Left lung (tissue), 10 donors: ENCODE data around the gene NUDT7. TPM values are rescaled to one million over a fixed set of nuclear protein-coding genes. Genes with fewer than 3 reads are reported as not detected.

Source experiments
- ATAC-seq: fragments of 200-7000 bp; cut with Tn5 transposase; one replicate; pipeline ENCODE4 v1.9.1; 2020; ENCODE audit warnings: moderate library complexity
- DNase-seq, 4 donors: peaks; one replicate each; pipeline ENCODE4 v3.0.0-alpha.2; 2013 to 2020
- H3K27ac ChIP-seq, 2 donors: fragments of 200-600 bp; sonication (generic) in 1 of 2; one replicate each; pipeline versions ENCODE4 v1.5.0 to v1.8.0; 2020 to 2021
- H3K27me3 ChIP-seq, 2 donors: fragments of 200-600 bp; sonication (generic) in 1 of 2; one replicate each; pipeline versions ENCODE4 v1.5.0 to v1.8.0; 2020 to 2021
- H3K36me3 ChIP-seq, 2 donors: fragments of 200-600 bp; sonication (generic) in 1 of 2; one replicate each; pipeline versions ENCODE4 v1.5.0 to v1.8.0; 2020 to 2021
- H3K4me1 ChIP-seq, 2 donors: fragments of 200-600 bp; one replicate each; pipeline ENCODE4 v1.8.0; 2021
- H3K4me3 ChIP-seq, 2 donors: fragments of 200-600 bp; sonication (generic) in 1 of 2; one replicate each; pipeline versions ENCODE4 v1.5.0 to v1.8.0; 2020 to 2021; ENCODE audit warnings: mild to moderate bottlenecking in 1 of 2
- H3K9me3 ChIP-seq, 2 donors: fragments of 200-600 bp; sonication (generic) in 1 of 2; one replicate each; pipeline versions ENCODE4 v1.5.0 to v1.8.0; 2020 to 2021
- intact Hi-C, 2 donors: fragments of 100-400 bp; cut with DNase I; formaldehyde crosslinking; loops; one replicate each; pipeline versions ENCODE4 v1.11.2 to v1.14.2; 2022
- polyA plus RNA-seq, 6 donors: library from polyadenylated mRNA; unstranded; fragments of 120-200 nt; gene quantifications; one replicate each; pipeline ENCODE4 v1.2.1, GENCODE V29; 2013; ENCODE audit not compliant: insufficient read length in 6 of 6
- total RNA-seq, 2 donors: library from RNA; stranded (reverse); fragmentation: NEBNext Ultra II Directional; extraction: Animal tissue kit (Norgen Biotek cat#: 25700); gene quantifications; one replicate each; pipeline ENCODE4 v1.2.1, GENCODE V29; 2021
- TF ChIP-seq, protein P1 (sequence below), 2 donors: fragments of 200-600 bp; sonication (generic) in 1 of 2; IDR thresholded peaks; one replicate each; pipeline versions ENCODE4 v1.5.0 to v1.8.0; 2021; ENCODE audit warnings: antibody characterized with exemption in 2 of 2
- donor health status: DM: no; HTN: yes; CAD: no.
- donor health status: DM: no; HTN: no; CAD: no.

The NUDT7 gene
- total and polyA plus RNA-seq, 8 donors = 6.4 to 14.0 (median 11.4) TPM

DNA sequence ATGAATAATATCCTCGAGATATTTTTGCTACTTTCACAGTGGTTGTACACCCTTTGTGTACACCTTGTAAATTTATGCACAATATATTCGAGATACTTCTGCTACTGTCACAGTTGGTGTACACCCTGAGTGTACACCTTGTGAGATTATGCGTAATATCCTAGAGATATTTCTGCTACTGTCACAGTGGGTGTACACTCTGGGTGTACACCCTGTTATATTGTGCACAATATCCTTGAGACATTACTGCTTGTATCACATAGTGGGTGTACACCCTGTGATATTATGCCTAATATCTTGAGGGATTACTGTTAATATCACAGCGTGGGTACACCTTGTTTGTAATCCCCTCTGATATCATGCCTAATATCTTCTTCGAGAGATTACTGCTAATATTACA, 7.2 kb upstream of the NUDT7 start:
- TF ChIP-seq, protein P1, sequence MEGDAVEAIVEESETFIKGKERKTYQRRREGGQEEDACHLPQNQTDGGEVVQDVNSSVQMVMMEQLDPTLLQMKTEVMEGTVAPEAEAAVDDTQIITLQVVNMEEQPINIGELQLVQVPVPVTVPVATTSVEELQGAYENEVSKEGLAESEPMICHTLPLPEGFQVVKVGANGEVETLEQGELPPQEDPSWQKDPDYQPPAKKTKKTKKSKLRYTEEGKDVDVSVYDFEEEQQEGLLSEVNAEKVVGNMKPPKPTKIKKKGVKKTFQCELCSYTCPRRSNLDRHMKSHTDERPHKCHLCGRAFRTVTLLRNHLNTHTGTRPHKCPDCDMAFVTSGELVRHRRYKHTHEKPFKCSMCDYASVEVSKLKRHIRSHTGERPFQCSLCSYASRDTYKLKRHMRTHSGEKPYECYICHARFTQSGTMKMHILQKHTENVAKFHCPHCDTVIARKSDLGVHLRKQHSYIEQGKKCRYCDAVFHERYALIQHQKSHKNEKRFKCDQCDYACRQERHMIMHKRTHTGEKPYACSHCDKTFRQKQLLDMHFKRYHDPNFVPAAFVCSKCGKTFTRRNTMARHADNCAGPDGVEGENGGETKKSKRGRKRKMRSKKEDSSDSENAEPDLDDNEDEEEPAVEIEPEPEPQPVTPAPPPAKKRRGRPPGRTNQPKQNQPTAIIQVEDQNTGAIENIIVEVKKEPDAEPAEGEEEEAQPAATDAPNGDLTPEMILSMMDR (IDR thresholded peaks at IDR 0.05) = no peak
- no peak overlapping the region for H3K27ac ChIP-seq
- no peaks in the 10 kb centered on the region for H3K4me1 ChIP-seq
- no peaks in the 10 kb centered on the region for H3K36me3 ChIP-seq
- no peaks in the 10 kb centered on the region for H3K27me3 ChIP-seq
- ATAC-seq = no peak
- intact Hi-C loops = no loop called here
- H3K4me3 ChIP-seq = no peak overlapping the region
- peaks cover 0 to 7% of the 10 kb centered on the region in 2 donors for H3K9me3 ChIP-seq
- no peak for DNase-seq

DNA sequence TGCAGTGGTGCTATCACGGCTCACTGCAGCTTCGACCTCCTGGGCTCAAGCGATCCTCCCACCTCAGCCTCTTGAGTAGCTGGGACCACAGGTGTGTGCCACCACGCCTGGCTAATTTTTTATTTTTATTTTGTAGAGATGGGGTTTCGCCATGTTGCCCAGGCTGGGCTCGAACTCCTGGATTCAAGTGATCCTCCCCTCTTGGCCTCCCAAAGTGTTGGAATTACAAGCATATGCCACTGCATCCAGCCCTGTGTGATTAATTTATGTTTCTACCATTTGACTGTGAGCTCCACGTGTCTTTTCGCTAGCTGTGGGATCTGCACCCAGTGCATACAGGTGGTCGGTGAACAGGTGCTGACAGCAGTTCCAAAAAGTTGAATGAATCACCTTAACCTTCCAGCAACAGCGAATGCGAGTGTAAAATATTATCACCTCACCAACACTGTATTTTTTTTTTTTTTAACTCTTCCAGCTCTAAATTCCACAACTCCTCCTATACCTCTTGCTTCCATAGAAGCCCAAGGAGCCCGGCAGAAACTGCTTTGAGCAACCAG, 484 bp upstream of the NUDT7 start:
- H3K4me1 ChIP-seq = peaks cover 0 to 12% of the 10 kb centered on the region in 2 donors
- no peak for DNase-seq
- H3K9me3 ChIP-seq = no peaks in the 10 kb centered on the region
- H3K36me3 ChIP-seq = no peaks in the 10 kb centered on the region
- TF ChIP-seq, protein P1 (IDR thresholded peaks at IDR 0.05) = no peak
- H3K27me3 ChIP-seq = no peaks in the 10 kb centered on the region
- no peak overlapping the region for H3K27ac ChIP-seq
- peak overlapping the region in 1 of 2 donors; percentile 59 for H3K4me3 ChIP-seq
- intact Hi-C loops = no loop called here
- no peak for ATAC-seq

GRCh38 chr16:77723108-77723514, 797 bp downstream of the NUDT7 start:
- peak overlapping the region; percentile 81 to 86 for H3K27ac ChIP-seq
- intact Hi-C loops = no loop called here
- ATAC-seq (peak; percentile 41), DNase-seq (peak in 3 of 4 donors; percentile 6 to 34 (median 16))
- H3K4me1 ChIP-seq = peaks cover 0 to 12% of the 10 kb centered on the region in 2 donors
- peak overlapping the region; percentile 56 to 59 for H3K4me3 ChIP-seq
- TF ChIP-seq, protein P1 (IDR thresholded peaks at IDR 0.05) = no peak
- no peaks in the 10 kb centered on the region for H3K36me3 ChIP-seq
- H3K27me3 ChIP-seq = no peaks in the 10 kb centered on the region
- no peaks in the 10 kb centered on the region for H3K9me3 ChIP-seq

DNA sequence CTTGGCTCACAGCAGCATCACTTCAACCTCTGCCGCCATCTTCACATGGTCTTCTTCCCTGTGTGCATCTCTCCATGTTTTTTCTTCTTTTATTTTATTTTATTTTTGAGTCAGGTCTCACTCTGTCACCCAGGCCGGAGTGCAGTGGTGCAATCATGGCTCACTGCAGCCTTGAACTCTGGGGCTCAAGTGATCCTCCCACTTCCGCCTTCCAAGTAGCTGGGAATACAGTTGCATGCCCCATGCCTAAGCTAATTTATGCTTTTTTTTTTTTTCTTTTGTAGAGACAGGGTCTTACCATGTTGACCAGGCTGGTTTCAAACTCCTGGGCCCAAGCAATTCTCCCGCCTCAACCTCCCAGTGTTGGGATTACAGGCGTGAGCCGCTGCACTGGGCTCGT, 1.9 kb downstream of the NUDT7 start:
- H3K27ac ChIP-seq = no peak overlapping the region
- no peaks in the 10 kb centered on the region for H3K9me3 ChIP-seq
- H3K4me1 ChIP-seq = peaks cover 0 to 12% of the 10 kb centered on the region in 2 donors
- intact Hi-C loops = no loop called here
- DNase-seq (no peak), ATAC-seq (no peak)
- H3K27me3 ChIP-seq = no peaks in the 10 kb centered on the region
- H3K4me3 ChIP-seq = no peak overlapping the region
- TF ChIP-seq, protein P1 (IDR thresholded peaks at IDR 0.05) = no peak
- no peaks in the 10 kb centered on the region for H3K36me3 ChIP-seq

DNA sequence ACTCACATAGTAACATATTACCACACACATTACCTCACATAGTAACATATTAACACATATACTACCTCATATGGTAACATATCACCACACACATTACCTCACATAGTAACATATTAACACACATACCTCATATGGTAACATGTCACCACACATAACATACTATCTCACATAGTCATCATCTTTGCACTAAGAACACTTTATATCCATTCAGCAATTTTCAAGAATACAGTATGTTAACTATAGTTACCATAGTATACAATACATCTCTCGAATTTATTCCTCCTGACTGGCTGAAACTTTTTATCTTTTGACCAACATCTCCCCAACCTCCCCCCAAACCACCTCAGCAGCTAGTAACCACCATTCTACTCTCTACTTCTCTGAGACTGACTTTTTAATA, 7.6 kb downstream of the NUDT7 start:
- Histone ChIP-seq H3K27me3 (no peaks in the 10 kb centered on the region), H3K4me3 (no peak overlapping the region), H3K27ac (no peak overlapping the region), H3K36me3 (no peaks in the 10 kb centered on the region), H3K9me3 (peaks cover 0 to 1% of the 10 kb centered on the region in 2 donors), H3K4me1 (no peaks in the 10 kb centered on the region)
- intact Hi-C loops = no loop called here
- no peak for DNase-seq
- no peak for ATAC-seq
- TF ChIP-seq, protein P1 (IDR thresholded peaks at IDR 0.05) = no peak
